Left lung (tissue), 10 donors: Measurements from ENCODE around the gene SMC3. TPM values are rescaled to one million over a fixed set of nuclear protein-coding genes. Genes with fewer than 3 reads are reported as not detected.
A peak's percentile ranks its signal among the peaks of the same experiment; 100 is the strongest.
"Not testable (repeated sequence)": the region's sequence is repeated elsewhere in the genome, so short reads cannot be mapped to it uniquely, and the experiment has no call there.

Experiments
- ATAC-seq: fragments of 200-7000 bp; cut with Tn5 transposase; one replicate; pipeline ENCODE4 v1.9.1; 2020; ENCODE audit warnings: moderate library complexity
- DNase-seq, 4 donors: peaks; one replicate each; pipeline ENCODE4 v3.0.0-alpha.2; 2013 to 2020
- H3K27ac ChIP-seq, 2 donors: fragments of 200-600 bp; sonication (generic) in 1 of 2; one replicate each; pipeline versions ENCODE4 v1.5.0 to v1.8.0; 2020 to 2021
- H3K27me3 ChIP-seq, 2 donors: fragments of 200-600 bp; sonication (generic) in 1 of 2; one replicate each; pipeline versions ENCODE4 v1.5.0 to v1.8.0; 2020 to 2021
- H3K36me3 ChIP-seq, 2 donors: fragments of 200-600 bp; sonication (generic) in 1 of 2; one replicate each; pipeline versions ENCODE4 v1.5.0 to v1.8.0; 2020 to 2021
- H3K4me1 ChIP-seq, 2 donors: fragments of 200-600 bp; one replicate each; pipeline ENCODE4 v1.8.0; 2021
- H3K4me3 ChIP-seq, 2 donors: fragments of 200-600 bp; sonication (generic) in 1 of 2; one replicate each; pipeline versions ENCODE4 v1.5.0 to v1.8.0; 2020 to 2021; ENCODE audit warnings: mild to moderate bottlenecking in 1 of 2
- H3K9me3 ChIP-seq, 2 donors: fragments of 200-600 bp; sonication (generic) in 1 of 2; one replicate each; pipeline versions ENCODE4 v1.5.0 to v1.8.0; 2020 to 2021
- CTCF ChIP-seq, 2 donors: fragments of 200-600 bp; sonication (generic) in 1 of 2; IDR thresholded peaks; one replicate each; pipeline versions ENCODE4 v1.5.0 to v1.8.0; 2021; ENCODE audit warnings: antibody characterized with exemption in 2 of 2
- intact Hi-C, 2 donors: fragments of 100-400 bp; cut with DNase I; formaldehyde crosslinking; loops; one replicate each; pipeline versions ENCODE4 v1.11.2 to v1.14.2; 2022
- polyA plus RNA-seq, 6 donors: library from polyadenylated mRNA; unstranded; fragments of 120-200 nt; gene quantifications; one replicate each; pipeline ENCODE4 v1.2.1, GENCODE V29; 2013; ENCODE audit not compliant: insufficient read length in 6 of 6
- total RNA-seq, 2 donors: library from RNA; stranded (reverse); fragmentation: NEBNext Ultra II Directional; extraction: Animal tissue kit (Norgen Biotek cat#: 25700); gene quantifications; one replicate each; pipeline ENCODE4 v1.2.1, GENCODE V29; 2021
- donor health status: DM: no; HTN: yes; CAD: no.
- donor health status: DM: no; HTN: no; CAD: no.

Gene SMC3
- total and polyA plus RNA-seq, 8 donors = 26.6 to 94.4 (median 77.6) TPM

GRCh38 chr10:110638319-110638718, 70.8 kb downstream of the SMC3 start:
- Histone ChIP-seq H3K4me1 (peaks cover 0 to 6% of the 10 kb centered on the region in 2 donors), H3K4me3 (no peak overlapping the region), H3K27ac (no peak overlapping the region), H3K9me3 (no peaks in the 10 kb centered on the region), H3K27me3 (peaks cover 50 to 88% of the 10 kb centered on the region in 2 donors), H3K36me3 (no peaks in the 10 kb centered on the region)
- no peak for ATAC-seq
- TF ChIP-seq CTCF (IDR thresholded peaks at IDR 0.05) = no peak
- DNase-seq = no peak
- intact Hi-C loops = no loop called here

GRCh38 chr10:110639046-110639445, 71.6 kb downstream of the SMC3 start:
- H3K27ac ChIP-seq, H3K36me3 ChIP-seq, H3K9me3 ChIP-seq, ATAC-seq, intact Hi-C loops, H3K4me3 ChIP-seq, DNase-seq: not testable (repeated sequence)
- H3K27me3 ChIP-seq = peaks cover 57 to 95% of the 10 kb centered on the region in 2 donors
- H3K4me1 ChIP-seq = peaks cover 3 to 13% of the 10 kb centered on the region in 2 donors

GRCh38 chr10:110639858-110640257, 72.4 kb downstream of the SMC3 start:
- H3K36me3 ChIP-seq, H3K9me3 ChIP-seq, H3K27ac ChIP-seq, H3K4me3 ChIP-seq, DNase-seq, ATAC-seq, intact Hi-C loops: not testable (repeated sequence)
- Histone ChIP-seq H3K4me1 (peaks cover 3 to 21% of the 10 kb centered on the region in 2 donors), H3K27me3 (peaks cover 65 to 99% of the 10 kb centered on the region in 2 donors)

- Histone ChIP-seq H3K9me3 (no peaks in the 10 kb centered on the region), H3K27me3 (peaks cover 79 to 99% of the 10 kb centered on the region in 2 donors), H3K36me3 (no peaks in the 10 kb centered on the region), H3K27ac (no peak overlapping the region), H3K4me3 (no peak overlapping the region), H3K4me1 (peaks cover 3 to 21% of the 10 kb centered on the region in 2 donors)
- no peak for TF ChIP-seq CTCF (IDR thresholded peaks at IDR 0.05)
- DNase-seq (no peak), ATAC-seq (no peak)
- intact Hi-C loops = no loop called here
Measured at GRCh38 chr10:110641256-110641655, 73.8 kb downstream of the SMC3 start.

- no peaks in the 10 kb centered on the region for H3K36me3 ChIP-seq
- H3K4me1 ChIP-seq = peaks cover 3 to 21% of the 10 kb centered on the region in 2 donors
- no peaks in the 10 kb centered on the region for H3K9me3 ChIP-seq
- no peak for TF ChIP-seq CTCF (IDR thresholded peaks at IDR 0.05)
- ATAC-seq = no peak
- no peak overlapping the region for H3K4me3 ChIP-seq
- DNase-seq = no peak
- intact Hi-C loops = no loop called here
- peaks cover 90 to 99% of the 10 kb centered on the region in 2 donors for H3K27me3 ChIP-seq
- H3K27ac ChIP-seq = no peak overlapping the region
Measured at GRCh38 chr10:110642204-110643034, 74.9 kb downstream of the SMC3 start.

- TF ChIP-seq CTCF (IDR thresholded peaks at IDR 0.05) = no peak
- H3K4me1 ChIP-seq = peaks cover 3 to 21% of the 10 kb centered on the region in 2 donors
- no peak overlapping the region for H3K27ac ChIP-seq
- H3K4me3 ChIP-seq = peak overlapping the region; percentile 30 to 37
- no peaks in the 10 kb centered on the region for H3K9me3 ChIP-seq
- H3K36me3 ChIP-seq = no peaks in the 10 kb centered on the region
- no peak for ATAC-seq
- peaks cover 89 to 99% of the 10 kb centered on the region in 2 donors for H3K27me3 ChIP-seq
- peak in 1 of 4 donors; percentile 60 for DNase-seq
- intact Hi-C loops = no loop called here
Measured at GRCh38 chr10:110643035-110643652, 75.6 kb downstream of the SMC3 start.
